Right lung (tissue), 5 donors: ENCODE results near the gene C8A. TPM values are rescaled to one million over a fixed set of nuclear protein-coding genes. Genes with fewer than 3 reads are reported as not detected.

Experiments used
- DNase-seq, 2 donors: peaks; one replicate each; pipeline ENCODE4 v3.0.0-alpha.2; 2013
- polyA plus RNA-seq, 5 donors: library from polyadenylated mRNA; unstranded; fragments of 120-200 nt; gene quantifications; one replicate each; pipeline versions ENCODE4 v1.2.1 to v1.2.3, GENCODE V29; 2013; ENCODE audit warnings: inconsistent platforms in 1 of 5, low replicate concordance in 1 of 5; ENCODE audit not compliant: insufficient read length in 5 of 5, insufficient read depth in 1 of 5

C8A gene
- polyA plus RNA-seq, 5 donors: 0.44 TPM; not detected in 4

GRCh38 chr1:56890229-56890628 is 35.6 kb downstream of the C8A start:
- DNase-seq: no peak

DNA sequence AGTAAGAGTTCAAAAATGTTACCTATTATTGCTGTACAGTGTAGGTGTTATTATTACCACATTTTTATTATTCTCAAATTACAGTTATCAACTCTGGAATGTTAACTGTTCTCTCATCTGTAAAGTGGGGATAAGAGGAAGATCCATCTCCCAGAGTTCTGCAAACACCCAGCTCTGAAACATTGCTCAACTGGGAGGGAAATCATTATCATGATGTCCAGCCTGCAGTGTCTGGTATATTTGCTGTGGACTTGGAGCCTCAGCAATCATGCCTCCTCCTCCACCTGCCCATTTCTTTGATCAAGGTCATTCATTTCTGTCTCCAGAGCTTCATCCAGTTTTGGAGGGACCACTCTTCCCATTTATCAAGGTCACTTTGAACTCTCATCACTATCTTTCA is 39.4 kb downstream of the C8A start:
- no peak for DNase-seq

GRCh38 chr1:56897150-56898004 is 42.8 kb downstream of the C8A start:
- DNase-seq: no peak

- no peak for DNase-seq
Measured at GRCh38 chr1:56898005-56898373, 43.4 kb downstream of the C8A start.

DNA sequence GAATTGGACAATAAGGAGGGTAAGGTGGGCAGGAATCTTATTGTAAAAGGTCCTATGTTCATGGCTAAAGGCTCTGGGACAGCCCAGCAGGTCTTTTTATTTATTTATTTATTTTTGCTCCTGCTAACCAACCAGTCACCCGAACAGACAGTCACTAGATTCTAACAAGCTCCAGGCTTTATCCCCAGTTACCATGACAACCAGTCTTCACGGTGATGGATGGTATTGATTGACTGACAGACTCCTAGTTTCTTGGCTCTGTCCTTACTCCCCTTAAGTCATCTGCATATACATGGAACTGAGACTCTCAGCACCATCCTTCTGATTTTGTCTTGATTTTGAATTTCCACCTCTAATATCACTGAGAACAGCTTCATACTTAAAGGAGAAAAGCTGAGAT is 44.3 kb downstream of the C8A start:
- no peak for DNase-seq

DNA sequence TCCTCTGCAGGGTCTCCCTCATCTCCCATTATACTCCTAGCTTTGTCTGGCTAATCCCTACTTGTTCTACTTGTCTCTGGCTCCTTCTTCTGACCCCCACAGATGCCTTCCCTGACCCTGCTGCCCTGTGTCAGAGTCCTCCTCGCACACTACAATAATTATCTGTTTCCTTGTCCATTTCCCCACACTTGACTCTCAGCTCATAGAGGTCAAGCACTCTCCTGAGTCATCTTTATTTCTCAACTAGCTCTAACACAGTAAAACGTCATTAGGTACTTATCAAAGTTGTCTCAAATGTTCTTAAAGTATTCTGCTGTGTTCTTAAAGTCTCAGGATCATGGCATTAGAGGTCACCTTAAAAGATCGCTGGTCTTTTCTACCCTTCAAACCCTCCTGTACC is 47.1 kb downstream of the C8A start:
- no peak for DNase-seq

DNA sequence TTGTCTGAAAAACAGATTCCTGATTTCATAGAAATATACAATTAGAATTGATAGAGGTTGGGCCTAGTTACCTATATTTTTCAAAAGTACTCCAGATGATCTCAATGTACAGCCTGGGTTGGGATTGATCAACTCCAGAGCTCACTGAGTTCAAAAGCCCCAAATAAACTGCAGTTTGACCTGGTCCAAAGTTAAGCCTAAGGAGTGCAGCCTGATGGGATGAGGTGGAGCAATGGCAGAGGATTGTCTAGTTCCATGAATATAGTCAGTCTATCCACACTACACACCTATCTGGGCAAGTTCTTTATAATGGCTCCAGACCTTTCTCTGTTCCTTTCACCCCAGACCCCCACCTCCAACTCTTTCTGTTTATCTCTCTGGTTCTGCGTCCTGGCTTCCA is 49.2 kb downstream of the C8A start:
- no peak for DNase-seq

DNA sequence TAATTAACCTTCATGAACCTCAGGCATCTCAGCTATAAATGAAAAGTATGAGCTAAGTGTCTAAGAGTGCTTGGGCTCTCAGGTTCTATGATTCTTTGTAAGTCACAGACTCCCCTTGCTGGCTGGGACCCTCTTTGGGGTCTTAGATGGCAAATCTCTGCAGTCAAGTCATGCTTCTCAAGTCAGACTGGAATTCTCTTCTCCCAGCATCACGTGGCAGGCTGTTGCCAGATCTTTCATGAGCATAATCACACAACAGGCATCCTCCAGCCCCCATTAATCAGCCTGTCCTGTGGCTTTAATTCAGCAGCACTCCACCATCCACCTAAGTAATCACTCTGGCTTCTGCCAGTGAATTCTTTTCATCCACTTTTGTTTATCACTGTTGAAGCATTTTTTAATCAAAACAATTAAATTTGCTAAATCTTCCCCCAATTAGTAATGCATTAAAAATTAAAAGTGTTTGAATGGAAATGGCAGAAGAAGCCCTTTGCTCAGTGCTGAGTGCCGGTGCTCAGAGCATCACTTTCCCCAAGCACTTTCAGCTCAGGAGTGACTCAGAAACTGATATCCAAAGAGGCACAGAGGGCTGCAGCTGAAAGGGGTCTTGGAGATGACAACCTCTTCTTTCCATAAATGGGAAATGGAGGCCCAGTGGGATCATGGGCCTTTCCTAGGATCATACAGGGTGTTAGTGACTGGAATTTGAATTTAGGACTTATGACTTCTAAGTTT is 50.2 kb downstream of the C8A start:
- no peak for DNase-seq

- no peak for DNase-seq
Measured at GRCh38 chr1:56905667-56906066, 51.1 kb downstream of the C8A start.

- no peak for DNase-seq
Measured at GRCh38 chr1:56908619-56909221, 54.1 kb downstream of the C8A start.

GRCh38 chr1:56910441-56910985 is 55.9 kb downstream of the C8A start:
- DNase-seq: no peak

- no peak for DNase-seq
Measured at GRCh38 chr1:56911098-56911938, 56.7 kb downstream of the C8A start.

DNA sequence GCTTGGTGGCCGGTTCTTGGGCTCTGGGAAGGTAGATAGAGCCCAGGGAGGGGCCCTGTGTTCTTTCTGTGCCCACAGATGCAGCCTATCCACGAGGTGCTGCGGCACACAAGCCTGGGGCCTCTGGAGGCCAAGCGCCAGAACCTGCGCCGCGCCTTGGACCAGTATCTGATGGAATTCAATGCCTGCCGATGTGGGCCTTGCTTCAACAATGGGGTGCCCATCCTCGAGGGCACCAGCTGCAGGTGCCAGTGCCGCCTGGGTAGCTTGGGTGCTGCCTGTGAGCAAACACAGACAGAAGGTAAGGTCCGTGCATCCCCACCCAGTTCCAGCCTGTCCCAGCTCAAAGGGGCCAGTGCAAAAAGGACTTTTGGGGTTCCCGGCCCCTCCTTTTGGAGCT is 57.7 kb downstream of the C8A start:
- DNase-seq: no peak

- no peak for DNase-seq
Measured at GRCh38 chr1:56915960-56916359, 61.4 kb downstream of the C8A start.

GRCh38 chr1:56916630-56917029 is 62.0 kb downstream of the C8A start:
- DNase-seq: no peak

- no peak for DNase-seq
Measured at GRCh38 chr1:56917356-56917755, 62.8 kb downstream of the C8A start.

DNA sequence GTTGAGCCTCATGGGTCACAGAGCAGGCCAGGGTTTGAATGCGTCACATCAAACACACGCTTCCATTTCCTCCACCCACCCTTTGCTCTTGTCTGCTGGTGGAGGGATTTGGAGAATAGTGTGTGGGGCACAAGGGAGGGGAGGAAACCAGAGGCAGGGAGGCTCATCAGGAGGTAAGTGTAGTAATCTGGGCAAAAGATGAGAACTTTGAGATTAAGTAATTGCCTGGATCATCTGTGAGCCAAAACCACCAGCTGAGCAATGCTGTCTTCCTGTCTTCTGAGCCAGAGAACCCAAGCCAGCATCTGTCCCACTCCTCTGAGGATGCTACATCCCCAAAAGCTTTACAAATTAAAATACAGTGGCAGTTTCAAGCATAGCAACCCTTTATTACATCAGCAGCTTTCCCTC is 66.0 kb downstream of the C8A start:
- DNase-seq: no peak

- no peak for DNase-seq
Measured at GRCh38 chr1:56921479-56921878, 66.9 kb downstream of the C8A start.

DNA sequence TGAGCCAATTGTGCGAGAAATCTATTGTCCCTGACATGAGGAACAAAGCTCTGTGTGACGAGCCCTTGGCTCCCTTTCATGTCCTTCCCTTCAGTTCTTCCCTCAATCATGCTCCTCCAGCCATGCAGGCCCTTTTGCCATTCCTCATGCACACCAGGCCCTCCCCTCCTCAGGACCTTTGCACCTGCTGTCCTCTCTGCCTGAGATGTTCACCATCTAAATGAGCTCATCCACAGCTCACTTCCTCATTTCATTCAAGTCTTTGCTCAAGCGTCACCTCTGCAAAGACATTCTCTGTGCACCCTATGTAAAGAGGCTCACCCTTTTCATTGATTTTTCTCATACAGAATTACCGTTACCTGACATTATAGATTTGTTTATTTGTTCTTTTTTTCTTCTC is 67.5 kb downstream of the C8A start:
- no peak for DNase-seq

- DNase-seq: no peak
Measured at GRCh38 chr1:56922507-56922906, 67.9 kb downstream of the C8A start.

DNA sequence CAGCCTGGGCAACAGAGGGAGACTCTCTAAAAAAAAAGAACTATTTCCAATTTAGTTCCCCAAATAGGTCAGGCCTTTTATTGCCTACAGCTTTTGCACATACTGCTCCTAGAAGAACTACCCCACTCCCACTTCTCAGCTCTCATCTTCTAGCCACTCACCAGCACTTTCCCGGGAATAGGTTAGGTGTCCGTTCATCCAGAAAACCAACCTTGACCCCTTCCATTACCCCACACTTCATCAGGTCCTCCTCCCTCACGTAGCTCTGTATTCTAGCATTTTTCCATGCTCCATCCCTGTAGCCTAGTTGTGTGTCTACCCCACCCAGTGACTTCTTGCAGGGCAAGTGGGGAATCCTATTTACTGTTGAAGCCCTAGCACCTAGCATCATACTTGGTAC is 68.6 kb downstream of the C8A start:
- no peak for DNase-seq

DNA sequence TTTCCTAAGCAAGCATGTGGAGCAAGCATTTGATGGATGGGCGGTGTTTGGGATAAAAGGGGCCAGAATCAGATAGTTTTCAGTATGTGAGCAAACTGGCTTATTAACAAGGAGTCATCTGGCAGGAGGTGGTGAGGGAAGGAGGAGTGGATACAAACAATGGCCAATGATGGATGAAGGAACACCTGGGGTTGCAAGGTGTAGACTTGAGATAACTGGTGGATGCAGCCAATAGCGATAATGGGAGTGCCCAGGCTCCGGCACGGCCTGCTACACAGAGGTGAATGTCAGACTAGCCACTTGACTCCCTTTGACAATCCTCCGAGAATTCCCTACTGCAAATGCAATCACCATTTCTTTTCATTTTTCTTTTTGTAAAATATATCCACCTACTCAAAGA is 69.5 kb downstream of the C8A start:
- no peak for DNase-seq
